Measurements from ENCODE around the gene COG7.
"Not testable (repeated sequence)": the region's sequence is repeated elsewhere in the genome, so short reads cannot be mapped to it uniquely, and the experiment has no call there.

COG7 gene

DNA sequence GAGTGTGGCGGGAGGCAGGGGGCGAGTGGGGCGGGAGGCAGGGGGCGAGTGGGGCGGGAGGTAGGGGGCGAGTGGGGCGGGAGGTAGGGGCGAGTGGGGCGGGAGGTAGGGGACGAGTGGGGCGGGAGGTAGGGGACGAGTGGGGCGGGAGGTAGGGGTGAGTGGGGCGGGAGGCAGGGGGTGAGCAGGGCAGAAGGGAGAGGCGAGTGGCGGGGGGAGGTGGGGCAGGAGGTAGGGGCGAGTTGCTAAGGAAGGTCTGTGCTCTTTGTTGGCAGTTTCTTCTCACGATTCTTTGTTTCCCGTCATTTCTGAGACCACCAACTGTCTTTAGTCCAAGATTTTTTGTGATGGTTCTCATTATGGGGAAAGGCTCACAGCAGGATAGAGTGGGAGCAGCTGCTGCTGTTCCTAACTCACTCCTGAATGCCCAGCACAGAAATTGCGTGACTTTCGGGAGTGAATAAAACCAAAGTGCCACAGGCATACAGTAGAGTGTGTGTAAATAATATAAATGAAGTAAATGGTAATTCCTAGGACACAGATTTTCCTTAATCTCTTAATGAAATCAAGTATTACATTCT, 44.7 kb downstream of the COG7 start:
- no peak for DNase-seq

DNA sequence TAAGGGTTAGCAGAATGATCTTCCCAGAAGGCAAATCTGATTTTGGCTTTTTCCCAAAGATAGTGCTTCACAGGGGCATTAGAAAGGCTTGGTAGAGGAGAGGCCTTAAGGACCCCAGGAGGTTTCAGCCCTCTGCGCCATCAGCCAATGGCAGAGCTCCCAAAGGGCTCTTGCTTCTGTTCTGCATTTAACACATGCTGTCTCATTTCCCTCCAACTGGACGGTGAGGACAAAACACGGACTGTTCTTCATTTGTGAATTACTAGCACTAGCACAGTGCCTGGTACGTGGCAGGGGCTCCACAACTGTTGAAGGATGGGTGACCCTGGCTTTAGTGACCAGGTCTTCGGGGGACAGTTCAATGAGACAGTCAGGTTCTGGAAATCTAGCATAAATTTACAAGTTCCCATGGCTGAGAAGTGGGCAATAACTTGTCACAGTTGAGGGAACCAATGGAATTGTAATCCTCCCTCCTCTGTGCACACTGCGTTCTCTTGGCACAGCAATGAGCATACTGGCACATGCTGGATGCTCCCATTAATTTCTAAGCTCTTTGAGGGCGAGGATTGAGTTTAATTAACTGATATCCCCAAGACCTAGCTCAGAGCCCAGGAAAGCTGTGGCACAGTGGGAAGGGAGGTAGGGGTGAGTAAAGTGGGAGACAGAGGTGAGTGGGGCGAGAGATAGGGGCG, 45.4 kb downstream of the COG7 start:
- DNase-seq = no peak

DNA sequence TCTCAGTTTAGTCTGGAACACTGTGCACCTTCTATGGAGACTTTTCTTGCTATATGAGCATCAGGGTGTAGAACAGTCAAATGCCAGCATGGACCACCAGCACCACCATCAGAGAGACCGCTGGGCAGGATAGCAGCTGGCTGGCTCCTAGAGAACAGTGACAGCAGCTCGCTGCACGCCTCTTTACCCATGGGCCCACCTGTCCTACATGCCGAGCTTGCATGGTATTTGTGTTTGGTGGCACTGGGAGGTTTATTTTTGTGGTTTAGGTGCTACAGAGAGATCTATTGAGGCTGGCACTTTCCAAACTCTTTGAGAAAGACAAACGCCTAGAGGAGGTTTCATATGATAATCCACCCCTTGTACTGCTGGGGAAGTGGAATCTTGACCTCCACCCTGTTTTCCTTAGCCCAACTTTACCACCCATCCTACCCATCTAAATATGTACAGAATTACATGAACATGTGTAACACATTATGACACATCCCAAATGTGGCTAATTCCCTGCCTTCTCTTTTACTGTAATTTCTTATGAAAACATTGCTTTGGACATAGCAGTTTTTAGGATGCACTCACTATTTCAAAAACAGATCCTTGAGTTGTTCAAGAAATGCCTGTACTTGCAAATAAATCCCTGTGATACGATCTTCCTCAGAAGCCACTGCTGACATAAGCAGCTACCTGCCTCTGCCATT, 46.3 kb downstream of the COG7 start:
- no peak for DNase-seq

GRCh38 chr16:23406024-23406423, 47.0 kb downstream of the COG7 start:
- DNase-seq = no peak

GRCh38 chr16:23403547-23403946, 49.4 kb downstream of the COG7 start:
- no peak for DNase-seq

GRCh38 chr16:23402100-23402499, 50.9 kb downstream of the COG7 start:
- DNase-seq = no peak

GRCh38 chr16:23401139-23401538, 51.9 kb downstream of the COG7 start:
- no peak for DNase-seq

DNA sequence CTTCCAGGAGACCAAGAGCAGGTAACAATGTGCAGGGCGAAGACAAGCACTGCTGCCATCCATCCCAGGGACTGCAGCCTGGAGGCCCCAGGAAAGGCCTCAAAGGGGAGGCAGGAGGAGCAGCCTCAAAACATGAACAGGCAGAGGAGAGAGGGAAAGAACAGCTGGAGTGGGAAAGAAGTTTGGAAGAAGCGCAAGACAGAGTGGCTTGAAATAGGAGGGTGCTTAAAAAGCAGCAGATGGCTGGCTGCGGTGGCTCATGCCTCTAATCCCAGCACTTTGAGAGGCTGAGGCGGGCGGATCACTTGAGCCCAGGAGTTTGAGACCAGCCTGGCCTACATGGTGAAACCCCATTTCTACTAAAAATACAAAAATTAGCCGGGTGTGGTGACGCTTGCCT, 52.5 kb downstream of the COG7 start:
- DNase-seq = not testable (repeated sequence)

DNA sequence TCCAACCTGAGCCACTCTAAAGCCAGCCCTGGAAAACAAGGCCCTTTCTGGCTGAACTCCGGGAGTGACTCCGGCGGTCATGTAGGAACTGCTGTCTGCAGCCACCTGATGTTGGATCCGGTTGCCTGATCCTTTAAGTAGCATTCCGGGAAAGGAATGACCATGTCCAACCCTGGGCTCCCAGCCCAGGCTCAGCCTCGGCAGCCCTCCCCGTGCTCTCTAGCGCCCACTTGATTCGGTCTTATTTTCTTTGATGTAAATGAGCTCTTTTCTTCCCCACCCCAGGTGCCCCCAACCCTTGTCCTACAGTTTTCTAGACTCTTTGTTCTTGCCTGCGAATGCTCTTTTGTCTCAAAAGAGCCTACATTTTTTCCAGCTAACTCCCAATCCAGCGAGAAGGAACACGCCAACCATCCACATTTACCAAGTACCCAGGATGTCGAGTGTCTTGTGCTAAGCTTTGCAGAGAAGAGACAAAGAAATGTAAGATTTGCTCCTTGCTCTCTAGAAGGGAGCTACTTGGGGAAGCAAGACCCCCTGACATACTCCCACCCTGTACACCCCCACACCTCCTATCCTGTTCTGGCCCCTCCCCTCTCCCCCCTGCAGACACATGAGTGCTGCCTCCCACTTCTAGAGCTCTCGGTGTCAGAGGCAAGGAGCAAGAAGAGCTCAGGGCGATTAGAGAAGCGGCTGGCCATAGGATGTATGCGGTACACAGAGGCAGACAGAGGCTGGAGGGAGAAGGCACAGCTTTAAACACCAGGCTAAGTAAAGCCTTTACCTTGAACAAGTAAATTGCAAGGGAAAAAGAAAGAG, 53.8 kb downstream of the COG7 start:
- no peak for DNase-seq

GRCh38 chr16:23397464-23397863, 55.5 kb downstream of the COG7 start:
- DNase-seq = no peak

DNA sequence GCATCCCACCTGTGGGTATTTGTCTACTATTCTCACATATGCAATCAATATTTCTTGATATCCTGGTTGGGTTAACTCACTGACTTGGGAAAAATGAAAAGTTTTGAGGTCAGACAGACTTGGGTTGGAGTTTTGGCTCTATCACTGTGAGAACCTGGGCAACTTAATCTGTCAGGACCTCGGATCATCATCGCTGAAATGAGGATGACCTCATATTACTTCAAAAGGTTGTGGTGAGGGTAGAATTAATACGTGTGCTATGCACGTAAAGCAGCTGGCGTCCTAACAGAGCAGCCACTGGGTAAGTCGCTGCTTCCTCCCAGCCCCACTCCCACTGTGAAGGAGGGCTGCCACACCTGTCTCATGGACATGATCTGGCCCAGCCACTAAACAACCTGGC, 57.3 kb downstream of the COG7 start:
- no peak for DNase-seq

DNA sequence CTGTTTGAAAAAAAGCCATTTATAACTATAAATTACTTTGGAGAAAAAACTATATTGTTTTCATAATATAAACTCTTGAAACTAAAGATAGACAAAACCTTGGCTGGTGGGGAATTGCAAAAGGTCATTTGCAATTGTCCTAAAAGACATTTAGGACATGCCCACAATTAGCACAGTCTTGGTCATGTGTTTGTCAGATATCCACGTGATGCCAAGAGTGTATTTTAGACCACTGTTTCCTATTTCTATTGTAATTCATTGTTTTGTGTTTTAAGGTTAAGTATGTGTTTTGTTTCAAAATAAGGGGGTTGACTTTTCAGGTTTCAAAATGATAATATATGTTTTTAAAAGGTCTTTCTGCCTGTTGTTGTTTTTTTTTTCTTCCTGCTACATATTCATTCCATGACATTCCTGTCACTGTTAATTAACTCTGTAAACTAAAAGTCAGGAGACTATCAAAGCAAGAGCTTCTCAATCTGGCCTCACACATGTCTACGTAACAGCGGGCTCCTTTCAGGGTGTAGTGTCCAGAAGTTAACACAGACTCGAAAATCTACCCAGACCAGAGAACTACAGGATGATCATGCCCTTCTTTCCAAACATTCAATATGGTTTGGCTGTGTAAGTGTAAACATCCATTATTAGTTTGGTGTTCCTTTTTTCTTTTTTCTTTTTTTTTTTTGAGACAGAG, 58.7 kb downstream of the COG7 start:
- DNase-seq = no peak

DNA sequence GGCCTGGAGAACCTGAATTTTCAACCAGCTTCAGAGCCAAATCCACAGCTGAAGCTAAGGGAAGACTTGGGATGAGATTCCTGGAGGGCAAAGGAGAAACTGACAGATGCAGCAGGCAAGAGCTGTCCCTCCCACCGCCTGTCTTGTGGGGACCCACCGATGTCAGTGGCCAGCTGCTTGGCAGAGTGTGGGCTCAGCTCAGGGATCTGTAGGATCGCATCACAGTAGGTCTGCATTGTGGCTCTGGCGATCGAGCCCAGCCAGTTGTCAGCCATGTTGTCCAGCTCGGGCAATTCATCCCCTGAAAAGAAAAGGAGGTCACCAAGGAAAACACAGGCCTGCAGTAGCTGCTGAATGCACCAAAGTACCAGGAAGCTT, 60.8 kb downstream of the COG7 start:
- DNase-seq = no peak

DNA sequence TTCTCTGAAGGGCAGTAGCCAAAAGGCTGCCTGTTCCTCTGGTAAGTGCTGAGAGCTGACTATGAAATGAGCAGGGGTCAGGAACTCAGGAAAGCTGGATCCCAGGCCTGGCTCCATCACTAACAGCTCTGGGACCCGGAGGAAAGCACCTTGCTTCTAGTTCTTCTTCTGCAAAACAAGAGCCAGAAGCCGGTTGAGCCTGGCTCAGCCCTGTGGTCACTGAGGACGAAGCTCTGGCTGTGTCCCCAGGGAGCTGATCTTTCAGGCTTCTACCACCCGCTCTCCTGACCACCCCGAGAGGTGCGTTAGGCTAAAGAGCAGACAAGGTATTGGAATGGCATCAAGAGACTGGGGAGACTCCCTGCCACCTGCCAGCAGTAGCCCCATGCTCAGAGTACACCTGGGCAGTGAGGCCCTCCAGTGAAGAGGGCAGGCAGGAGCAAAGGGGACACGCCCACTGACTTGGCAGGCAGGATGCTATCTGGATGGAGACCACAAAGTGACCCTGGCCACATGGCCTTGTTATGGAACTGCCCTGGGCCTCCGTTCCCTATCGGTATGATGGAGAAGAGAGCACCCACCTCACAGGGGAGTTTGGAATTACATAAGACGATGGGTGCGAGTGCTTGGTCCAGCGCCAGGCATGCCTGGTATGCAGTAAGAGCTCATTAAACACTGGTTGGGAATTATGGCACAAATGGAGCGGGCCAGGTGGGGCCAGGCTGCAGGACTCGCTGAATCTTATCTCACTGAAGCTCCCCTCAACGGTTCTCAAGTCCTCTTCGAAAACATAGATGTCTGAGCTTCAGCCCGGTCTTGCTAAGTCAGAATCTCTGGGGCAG, 61.4 kb downstream of the COG7 start:
- DNase-seq = no peak

DNA sequence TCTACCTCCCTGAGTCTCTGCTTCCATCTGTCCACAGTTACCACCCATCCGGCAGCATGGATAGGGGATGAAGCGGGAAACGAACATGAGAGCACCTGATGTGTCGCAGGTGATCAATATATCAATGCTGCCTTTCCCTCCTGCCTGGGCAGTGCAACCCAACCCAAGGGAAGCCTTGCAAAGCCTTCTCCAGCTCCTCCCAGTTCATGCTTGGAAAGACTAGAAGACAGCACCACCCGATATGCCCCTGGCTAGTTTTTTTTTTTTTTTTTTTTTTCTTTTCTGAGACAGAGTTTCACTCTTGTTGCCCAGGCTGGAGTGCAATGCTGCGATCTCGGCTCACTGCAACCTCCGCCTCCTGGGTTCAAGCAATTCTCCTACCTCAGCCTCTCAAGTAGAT, 63.1 kb downstream of the COG7 start:
- DNase-seq = not testable (repeated sequence)

DNA sequence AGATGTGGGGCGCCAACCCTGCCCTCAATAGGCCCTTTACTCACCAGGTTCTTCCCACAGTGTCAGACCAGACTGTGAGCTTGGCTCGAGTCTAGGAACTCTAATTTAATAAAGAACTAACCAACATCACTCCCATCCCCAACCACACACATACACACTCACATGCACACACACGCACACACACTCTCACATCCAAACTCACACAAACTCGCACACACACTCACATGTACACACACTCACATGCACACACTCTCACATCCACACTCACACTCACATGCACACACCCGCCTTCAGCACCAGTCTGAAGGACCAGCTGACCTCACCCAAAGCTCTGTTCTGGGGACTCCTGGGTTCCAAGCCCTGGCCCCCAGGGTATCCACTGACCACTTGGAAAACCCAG, 63.8 kb downstream of the COG7 start:
- DNase-seq = no peak

GRCh38 chr16:23388786-23389185, 64.2 kb downstream of the COG7 start:
- no peak for DNase-seq

GRCh38 chr16:23387666-23388065, 65.3 kb downstream of the COG7 start:
- no peak for DNase-seq

GRCh38 chr16:23385441-23385840, 67.5 kb downstream of the COG7 start:
- DNase-seq = no peak

GRCh38 chr16:23384878-23385277, 68.1 kb downstream of the COG7 start:
- no peak for DNase-seq

DNA sequence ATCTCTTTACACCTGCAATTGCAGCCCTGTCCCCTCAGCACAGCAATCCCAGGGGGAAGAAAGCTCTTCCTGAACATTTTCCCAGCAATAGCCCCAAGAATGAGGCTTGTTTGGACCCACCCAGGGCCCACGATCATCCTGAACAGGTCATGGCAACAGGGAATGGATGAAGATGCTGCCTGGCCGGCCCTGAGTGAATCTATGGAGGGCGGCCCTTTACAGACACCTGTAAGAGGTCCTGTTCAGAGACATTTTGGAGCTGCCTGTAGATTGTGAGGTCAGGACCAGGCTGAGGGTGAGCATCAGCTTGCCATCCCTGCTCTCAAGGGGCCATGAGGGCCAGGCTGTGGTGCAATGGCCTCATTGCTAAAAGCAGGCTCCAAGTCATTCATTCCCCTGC, 69.1 kb downstream of the COG7 start:
- DNase-seq = no peak

DNA sequence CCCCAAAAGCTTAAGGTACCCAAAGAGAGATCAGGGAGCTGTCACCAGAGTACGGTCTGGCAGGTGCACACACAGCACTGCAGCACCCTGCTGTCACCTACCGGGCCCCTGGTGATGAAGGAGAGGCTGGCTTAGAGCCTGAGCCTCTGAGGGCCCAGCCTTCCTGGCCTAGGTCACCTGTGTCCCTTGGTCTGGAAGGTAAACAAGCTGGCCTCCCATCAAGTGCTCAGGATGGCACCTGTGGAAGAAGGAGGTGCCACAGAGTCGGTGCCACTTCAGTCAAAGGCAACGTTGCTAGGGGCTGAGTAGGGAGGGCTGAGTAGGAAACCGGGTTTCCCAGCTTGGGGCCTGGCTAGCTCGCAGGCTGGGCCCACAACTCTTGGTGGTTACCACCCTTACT, 70.7 kb downstream of the COG7 start:
- peak; percentile 33 for DNase-seq

Measured in NCI-H510A (cell line).